ENCODE results near the gene C1orf116.
"Not testable (repeated sequence)": the region's sequence is repeated elsewhere in the genome, so short reads cannot be mapped to it uniquely, and the experiment has no call there.

Gene C1orf116

GRCh38 chr1:207049974-207050391, 17.4 kb upstream of the C1orf116 start:
- peak; percentile 85 for TF ChIP-seq CTCF (IDR thresholded peaks at IDR 0.05; ENCODE audit: low read depth, low read length, missing control alignments)
- in situ Hi-C loops (cut with HindIII; ENCODE audit: low sequenced_read_pairs) = no loop called here
- peak overlapping the region; percentile 99 for H3K4me3 ChIP-seq (ENCODE audit: low read depth, low read length)
- DNase-seq (ENCODE audit: low read depth) = peak; percentile 13

GRCh38 chr1:207049514-207049913, 17.0 kb upstream of the C1orf116 start:
- H3K4me3 ChIP-seq (ENCODE audit: low read depth, low read length) = peak overlapping the region; percentile 99
- no peak for DNase-seq (ENCODE audit: low read depth)
- no peak for TF ChIP-seq CTCF (IDR thresholded peaks at IDR 0.05; ENCODE audit: low read depth, low read length, missing control alignments)
- in situ Hi-C loops (cut with HindIII; ENCODE audit: low sequenced_read_pairs) = no loop called here

GRCh38 chr1:207049054-207049453, 16.5 kb upstream of the C1orf116 start:
- DNase-seq (ENCODE audit: low read depth) = no peak
- no peak for TF ChIP-seq CTCF (IDR thresholded peaks at IDR 0.05; ENCODE audit: low read depth, low read length, missing control alignments)
- in situ Hi-C loops (cut with HindIII; ENCODE audit: low sequenced_read_pairs) = no loop called here
- H3K4me3 ChIP-seq (ENCODE audit: low read depth, low read length) = no peak overlapping the region

- in situ Hi-C loops (cut with HindIII; ENCODE audit: low sequenced_read_pairs) = no loop called here
- no peak for DNase-seq (ENCODE audit: low read depth)
- no peak for TF ChIP-seq CTCF (IDR thresholded peaks at IDR 0.05; ENCODE audit: low read depth, low read length, missing control alignments)
- no peak overlapping the region for H3K4me3 ChIP-seq (ENCODE audit: low read depth, low read length)
Observed at GRCh38 chr1:207048041-207048440, 15.5 kb upstream of the C1orf116 start.

- no peak for TF ChIP-seq CTCF (IDR thresholded peaks at IDR 0.05; ENCODE audit: low read depth, low read length, missing control alignments)
- H3K4me3 ChIP-seq (ENCODE audit: low read depth, low read length) = no peak overlapping the region
- in situ Hi-C loops (cut with HindIII; ENCODE audit: low sequenced_read_pairs) = no loop called here
- DNase-seq (ENCODE audit: low read depth) = no peak
Observed at GRCh38 chr1:207047505-207047904, 14.9 kb upstream of the C1orf116 start.

GRCh38 chr1:207045453-207045852, 12.9 kb upstream of the C1orf116 start:
- TF ChIP-seq CTCF (IDR thresholded peaks at IDR 0.05; ENCODE audit: low read depth, low read length, missing control alignments) = no peak
- no peak overlapping the region for H3K4me3 ChIP-seq (ENCODE audit: low read depth, low read length)
- in situ Hi-C loops (cut with HindIII; ENCODE audit: low sequenced_read_pairs) = no loop called here
- DNase-seq (ENCODE audit: low read depth) = no peak

- in situ Hi-C loops (cut with HindIII; ENCODE audit: low sequenced_read_pairs); DNase-seq (ENCODE audit: low read depth); H3K4me3 ChIP-seq (ENCODE audit: low read depth, low read length): not testable (repeated sequence)
Observed at GRCh38 chr1:207041397-207041796, 8.8 kb upstream of the C1orf116 start.
